ENCODE measurements around the gene ODF2L.

DNA sequence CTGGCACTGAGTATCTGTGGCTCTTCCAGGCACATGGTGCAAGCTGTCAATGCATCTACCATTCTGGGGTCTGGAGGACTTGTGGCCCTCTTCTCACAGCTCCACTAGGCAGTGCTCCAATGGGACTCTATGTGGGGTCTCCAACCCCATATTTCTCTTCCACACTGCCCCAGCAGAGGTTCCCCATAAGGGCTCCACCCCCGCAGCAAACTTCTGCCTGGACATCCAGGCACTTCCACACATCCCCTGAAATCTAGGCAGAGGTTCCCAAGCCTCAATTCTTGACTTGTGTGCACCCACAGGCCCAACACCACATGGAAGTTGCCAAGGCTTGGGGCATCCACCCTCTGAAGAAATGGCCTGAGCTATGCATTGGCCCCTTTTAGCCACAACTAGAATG is 18.8 kb downstream of the ODF2L start:
- TF ChIP-seq, protein P1, sequence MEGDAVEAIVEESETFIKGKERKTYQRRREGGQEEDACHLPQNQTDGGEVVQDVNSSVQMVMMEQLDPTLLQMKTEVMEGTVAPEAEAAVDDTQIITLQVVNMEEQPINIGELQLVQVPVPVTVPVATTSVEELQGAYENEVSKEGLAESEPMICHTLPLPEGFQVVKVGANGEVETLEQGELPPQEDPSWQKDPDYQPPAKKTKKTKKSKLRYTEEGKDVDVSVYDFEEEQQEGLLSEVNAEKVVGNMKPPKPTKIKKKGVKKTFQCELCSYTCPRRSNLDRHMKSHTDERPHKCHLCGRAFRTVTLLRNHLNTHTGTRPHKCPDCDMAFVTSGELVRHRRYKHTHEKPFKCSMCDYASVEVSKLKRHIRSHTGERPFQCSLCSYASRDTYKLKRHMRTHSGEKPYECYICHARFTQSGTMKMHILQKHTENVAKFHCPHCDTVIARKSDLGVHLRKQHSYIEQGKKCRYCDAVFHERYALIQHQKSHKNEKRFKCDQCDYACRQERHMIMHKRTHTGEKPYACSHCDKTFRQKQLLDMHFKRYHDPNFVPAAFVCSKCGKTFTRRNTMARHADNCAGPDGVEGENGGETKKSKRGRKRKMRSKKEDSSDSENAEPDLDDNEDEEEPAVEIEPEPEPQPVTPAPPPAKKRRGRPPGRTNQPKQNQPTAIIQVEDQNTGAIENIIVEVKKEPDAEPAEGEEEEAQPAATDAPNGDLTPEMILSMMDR (IDR thresholded peaks at IDR 0.05): no peak
- TF ChIP-seq POLR2AphosphoS5 (IDR thresholded peaks at IDR 0.05): no peak
